Esophagus mucosa (tissue), 1 donor: ENCODE results near the gene DYNLT2. TPM values are rescaled to one million over a fixed set of nuclear protein-coding genes. Genes with fewer than 3 reads are reported as not detected.

Source experiments
- ATAC-seq: fragments of 200-7000 bp; cut with Tn5 transposase; one replicate; pipeline ENCODE4 v1.9.1; 2020
- total RNA-seq: library from RNA; stranded (reverse); gene quantifications from one replicate; pipeline ENCODE4 v1.2.4, GENCODE V29; 2023
- donor health status: DM: yes; HTN: yes; CAD: no.

The DYNLT2 gene
- total RNA-seq, 1 donor from 2014 or later, result 0.84 TPM

GRCh38 chr6:169695131-169695530 lies 56.2 kb downstream of the DYNLT2 start:
- ATAC-seq, result no peak

GRCh38 chr6:169692516-169692915 lies 58.9 kb downstream of the DYNLT2 start:
- ATAC-seq, result peak; percentile 12

GRCh38 chr6:169691260-169691659 lies 60.1 kb downstream of the DYNLT2 start:
- ATAC-seq, result no peak

Other genes with a start within 250 kb of the DYNLT2 start
- gene WDR27, start 49.5 kb downstream of the DYNLT2 start, total RNA-seq, result 24.4 TPM
- gene C6orf120, start 49.4 kb downstream of the DYNLT2 start, total RNA-seq, result 11.4 TPM
- gene PHF10, start 27.1 kb downstream of the DYNLT2 start, total RNA-seq, result 25.4 TPM
- gene ERMARD, start 50 bp upstream of the DYNLT2 start, total RNA-seq, result 19.6 TPM